Large intestine (tissue), 3 donors: Measurements from ENCODE around the gene HNRNPK. TPM values are rescaled to one million over a fixed set of nuclear protein-coding genes. Genes with fewer than 3 reads are reported as not detected.

Source experiments
- DNase-seq, 2 donors: peaks; one replicate each; pipeline versions ENCODE4 v3.0.0 to v3.0.0-alpha.2; 2013
- H3K27ac ChIP-seq: one replicate; pipeline ENCODE4 v1.5.1; 2013; ENCODE audit warnings: low read length
- H3K27me3 ChIP-seq: 2 replicates; pipeline ENCODE4 v1.6.1; 2013; ENCODE audit warnings: low read length; ENCODE audit not compliant: control insufficient read depth, insufficient read depth
- H3K36me3 ChIP-seq: 2 replicates; pipeline ENCODE4 v1.6.1; 2013; ENCODE audit warnings: low read length; ENCODE audit not compliant: control insufficient read depth, insufficient read depth
- H3K4me1 ChIP-seq: one replicate; pipeline ENCODE4 v1.6.1; 2013; ENCODE audit warnings: low read length; ENCODE audit not compliant: control insufficient read depth, insufficient read depth
- H3K4me3 ChIP-seq: one replicate; pipeline ENCODE4 v1.5.1; 2013; ENCODE audit warnings: low read length
- H3K9me3 ChIP-seq: one replicate; pipeline ENCODE4 v1.6.1; 2013; ENCODE audit warnings: mild to moderate bottlenecking, low read depth, low read length, moderate library complexity; ENCODE audit not compliant: control insufficient read depth
- WGBS: methylation state at CpG from one replicate; pipeline ENCODE4 v1.1.5; 2013; ENCODE audit warnings: low lambda C conversion rate; ENCODE audit not compliant: insufficient coverage; 5-methylcytosine and 5-hydroxymethylcytosine counted together
- polyA plus RNA-seq: library from polyadenylated mRNA; unstranded; fragments of 120-200 nt; gene quantifications from one replicate; pipeline ENCODE4 v1.2.1, GENCODE V29; 2013

The HNRNPK gene
- polyA plus RNA-seq, 1 donor, result 574 TPM

- H3K9me3 ChIP-seq, result no peaks in the 10 kb centered on the region
- H3K4me1 ChIP-seq, result peaks cover 3% of the 10 kb centered on the region
- no peaks in the 10 kb centered on the region for H3K27me3 ChIP-seq
- H3K36me3 ChIP-seq, result peaks cover 34% of the 10 kb centered on the region
- H3K27ac ChIP-seq, result peak overlapping the region; percentile 97
- DNase-seq, result peak; percentile 80 to 85
- no CpG with 5 or more reads among the region's 55 CpGs for WGBS
- peak overlapping the region; percentile 89 for H3K4me3 ChIP-seq
Measured at GRCh38 chr9:83978992-83979811, 813 bp downstream of the HNRNPK start.

GRCh38 chr9:83977196-83977595 lies 2.8 kb downstream of the HNRNPK start:
- H3K4me1 ChIP-seq, result peaks cover 10% of the 10 kb centered on the region
- H3K27ac ChIP-seq, result no peak overlapping the region

GRCh38 chr9:83976372-83976771 lies 3.6 kb downstream of the HNRNPK start:
- no peak for DNase-seq
- no peak overlapping the region for H3K27ac ChIP-seq
- H3K9me3 ChIP-seq, result no peaks in the 10 kb centered on the region
- WGBS, result 80% methylated on average over 1 of the region's 2 CpGs
- peaks cover 61% of the 10 kb centered on the region for H3K36me3 ChIP-seq
- H3K27me3 ChIP-seq, result no peaks in the 10 kb centered on the region
- H3K4me1 ChIP-seq, result peaks cover 10% of the 10 kb centered on the region
- no peak overlapping the region for H3K4me3 ChIP-seq

More at GRCh38 chr9:83977196-83977595, 2.8 kb downstream of the HNRNPK start:
- peaks cover 53% of the 10 kb centered on the region for H3K36me3 ChIP-seq
- no peaks in the 10 kb centered on the region for H3K27me3 ChIP-seq
- H3K9me3 ChIP-seq, result no peaks in the 10 kb centered on the region
- DNase-seq, result no peak
- peak overlapping the region; percentile 89 for H3K4me3 ChIP-seq
- WGBS, result no CpG with 5 or more reads among the region's 1 CpG

- H3K27me3 ChIP-seq, result no peaks in the 10 kb centered on the region
- no peak for DNase-seq
- no peak overlapping the region for H3K27ac ChIP-seq
- H3K4me3 ChIP-seq, result no peak overlapping the region
- peaks cover 10% of the 10 kb centered on the region for H3K4me1 ChIP-seq
- 95% methylated on average over 7 of the region's 12 CpGs for WGBS
- H3K9me3 ChIP-seq, result no peaks in the 10 kb centered on the region
- H3K36me3 ChIP-seq, result peaks cover 71% of the 10 kb centered on the region
Measured at GRCh38 chr9:83975300-83975699, 4.7 kb downstream of the HNRNPK start.

- Histone ChIP-seq H3K9me3 (no peaks in the 10 kb centered on the region), H3K4me3 (no peak overlapping the region), H3K36me3 (peaks cover 84% of the 10 kb centered on the region), H3K27ac (no peak overlapping the region), H3K27me3 (no peaks in the 10 kb centered on the region), H3K4me1 (peaks cover 10% of the 10 kb centered on the region)
- WGBS, result no CpG with 5 or more reads among the region's 2 CpGs
- DNase-seq, result no peak
Measured at GRCh38 chr9:83972286-83972685, 7.7 kb downstream of the HNRNPK start.

GRCh38 chr9:83971485-83971884 lies 8.5 kb downstream of the HNRNPK start:
- Histone ChIP-seq H3K9me3 (no peaks in the 10 kb centered on the region), H3K27ac (no peak overlapping the region), H3K27me3 (no peaks in the 10 kb centered on the region), H3K4me1 (peaks cover 10% of the 10 kb centered on the region), H3K36me3 (peaks cover 76% of the 10 kb centered on the region), H3K4me3 (no peak overlapping the region)
- DNase-seq, result no peak
- WGBS, result no CpG with 5 or more reads among the region's 6 CpGs

- Histone ChIP-seq H3K27me3 (no peaks in the 10 kb centered on the region), H3K27ac (no peak overlapping the region), H3K9me3 (no peaks in the 10 kb centered on the region), H3K4me1 (peaks cover 7% of the 10 kb centered on the region), H3K4me3 (no peak overlapping the region), H3K36me3 (peaks cover 63% of the 10 kb centered on the region)
- no peak for DNase-seq
- WGBS, result 94% methylated on average over 2 of the region's 3 CpGs
Measured at GRCh38 chr9:83969602-83970001, 10.4 kb downstream of the HNRNPK start.

- DNase-seq, result no peak
- Histone ChIP-seq H3K4me1 (no peaks in the 10 kb centered on the region), H3K27me3 (no peaks in the 10 kb centered on the region), H3K27ac (no peak overlapping the region), H3K9me3 (no peaks in the 10 kb centered on the region), H3K4me3 (no peak overlapping the region), H3K36me3 (peaks cover 40% of the 10 kb centered on the region)
- WGBS, result 89% methylated on average over 1 of the region's 1 CpG
Measured at GRCh38 chr9:83967073-83967472, 12.9 kb downstream of the HNRNPK start.

- H3K36me3 ChIP-seq, result peaks cover 32% of the 10 kb centered on the region
- 100% methylated on average over 1 of the region's 8 CpGs for WGBS
- H3K9me3 ChIP-seq, result no peaks in the 10 kb centered on the region
- H3K4me1 ChIP-seq, result no peaks in the 10 kb centered on the region
- H3K27ac ChIP-seq, result no peak overlapping the region
- no peak for DNase-seq
- no peak overlapping the region for H3K4me3 ChIP-seq
- H3K27me3 ChIP-seq, result no peaks in the 10 kb centered on the region
Measured at GRCh38 chr9:83966209-83966582, 13.8 kb downstream of the HNRNPK start.

GRCh38 chr9:83965350-83966208 lies 14.4 kb downstream of the HNRNPK start:
- Histone ChIP-seq H3K27me3 (no peaks in the 10 kb centered on the region), H3K4me3 (no peak overlapping the region), H3K27ac (no peak overlapping the region), H3K4me1 (no peaks in the 10 kb centered on the region), H3K36me3 (peaks cover 25% of the 10 kb centered on the region), H3K9me3 (no peaks in the 10 kb centered on the region)
- WGBS, result 40% methylated on average over 2 of the region's 11 CpGs
- no peak for DNase-seq
